HG02981 (cell line): ENCODE results near the gene SLC35D2.
"Not testable (repeated sequence)": the region's sequence is repeated elsewhere in the genome, so short reads cannot be mapped to it uniquely, and the experiment has no call there.

Source experiments
- ATAC-seq: cut with Tn5 transposase; IDR thresholded peaks from one replicate; pipeline ENCODE4 v1.9.1; 2021; ENCODE audit warnings: mild to moderate bottlenecking, moderate library complexity; ENCODE audit not compliant: unreplicated experiment

The SLC35D2 gene

GRCh38 chr9:96361668-96362067 lies 21.8 kb downstream of the SLC35D2 start:
- ATAC-seq: no peak

GRCh38 chr9:96360976-96361375 lies 22.5 kb downstream of the SLC35D2 start:
- no peak for ATAC-seq

DNA sequence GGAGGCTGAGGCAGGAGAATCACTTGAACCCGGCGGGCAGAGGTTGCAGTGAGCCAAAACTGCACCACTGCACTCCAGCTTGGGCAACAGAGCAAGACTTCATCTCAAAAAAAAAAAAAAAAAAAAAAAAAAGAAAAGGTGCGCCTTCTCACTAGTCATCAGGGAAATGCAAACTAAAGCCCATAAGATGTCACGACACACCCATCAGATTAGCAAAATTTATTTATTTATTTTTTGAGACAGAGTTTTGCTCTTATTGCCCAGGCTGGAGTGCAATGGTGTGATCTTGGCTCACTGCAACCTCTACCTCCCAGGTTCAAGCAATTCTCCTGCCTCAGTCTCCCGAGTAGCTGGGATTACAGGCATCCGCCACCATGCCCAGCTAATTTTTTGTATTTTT lies 23.0 kb downstream of the SLC35D2 start:
- not testable (repeated sequence) for ATAC-seq

- no peak for ATAC-seq
These were observed 32.6 kb downstream of the SLC35D2 start for GRCh38 chr9:96350866-96351265.

- no peak for ATAC-seq
These were observed 35.2 kb downstream of the SLC35D2 start for GRCh38 chr9:96348261-96348660.

GRCh38 chr9:96345551-96345950 lies 38.0 kb downstream of the SLC35D2 start:
- ATAC-seq: no peak

GRCh38 chr9:96344458-96345180 lies 38.9 kb downstream of the SLC35D2 start:
- no peak for ATAC-seq

- ATAC-seq: no peak
These were observed 39.8 kb downstream of the SLC35D2 start for GRCh38 chr9:96343515-96344360.

DNA sequence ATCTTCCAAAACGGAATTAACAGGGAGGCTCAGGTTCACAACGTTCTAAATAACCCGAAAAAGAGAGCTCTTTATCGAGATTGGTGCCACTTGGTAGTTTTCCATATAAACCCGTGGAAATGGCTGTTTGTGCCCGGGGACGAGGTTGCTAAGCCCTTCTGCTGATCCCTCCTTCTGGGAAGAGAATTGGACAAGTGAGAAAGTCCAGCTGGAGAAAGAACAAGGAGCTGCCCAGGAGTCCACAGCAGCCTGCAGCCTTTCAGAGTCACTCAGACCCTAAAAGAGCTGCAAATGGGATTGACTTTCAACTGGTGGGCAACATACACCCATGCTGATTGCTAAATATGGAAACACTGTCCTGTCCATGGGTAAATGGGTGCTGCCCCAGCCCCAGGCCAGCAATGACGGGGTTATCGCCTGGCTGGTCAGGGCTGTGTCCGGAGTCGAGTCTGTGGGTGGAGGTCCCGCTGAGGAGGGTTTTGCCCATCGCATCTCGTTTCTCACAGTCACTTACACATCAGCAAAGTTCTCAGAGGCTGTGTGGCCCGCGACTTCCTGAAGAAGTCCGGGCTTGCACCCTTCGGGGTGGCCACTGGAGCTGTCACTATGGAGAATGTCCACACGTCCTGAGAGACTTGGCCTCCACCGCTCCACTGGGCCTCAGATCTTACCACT lies 40.8 kb downstream of the SLC35D2 start:
- ATAC-seq: no peak

DNA sequence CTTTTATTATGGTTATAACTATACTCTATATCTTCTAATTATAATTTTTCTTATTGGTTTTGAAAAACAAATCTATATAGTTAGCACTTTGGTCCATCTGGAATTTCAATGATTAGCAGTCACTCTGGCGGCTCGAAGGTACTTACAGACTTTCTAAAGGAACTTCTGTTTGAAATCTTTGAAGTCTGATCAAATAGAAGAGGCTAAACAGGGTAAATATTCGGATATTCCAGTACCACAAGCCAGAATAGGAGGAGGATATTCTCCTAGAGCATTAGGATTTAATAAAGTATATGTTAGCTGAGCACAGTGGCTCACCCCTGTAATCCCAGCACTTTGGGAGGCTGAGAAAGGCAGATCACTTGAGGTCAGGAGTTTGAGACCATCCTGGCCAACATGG lies 42.8 kb downstream of the SLC35D2 start:
- ATAC-seq: no peak

DNA sequence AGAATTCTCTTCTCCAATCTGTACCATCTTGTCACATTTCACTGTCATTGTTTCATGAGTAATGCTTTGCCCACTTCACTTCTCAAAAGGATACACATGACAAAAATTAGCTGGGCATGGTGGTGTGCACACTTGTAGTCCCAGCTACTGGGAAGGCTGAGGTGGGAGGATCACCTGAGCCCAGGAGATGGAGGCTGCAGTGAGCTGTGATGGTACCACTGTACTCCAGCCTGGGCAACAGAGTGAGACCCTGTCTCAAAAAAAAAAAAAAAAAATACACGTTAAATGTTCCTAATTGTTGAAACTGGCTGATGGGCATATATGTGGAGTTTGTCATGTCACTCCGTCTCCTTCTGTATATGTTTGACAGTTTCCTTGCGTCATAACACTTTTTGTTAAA lies 45.2 kb downstream of the SLC35D2 start:
- no peak for ATAC-seq

DNA sequence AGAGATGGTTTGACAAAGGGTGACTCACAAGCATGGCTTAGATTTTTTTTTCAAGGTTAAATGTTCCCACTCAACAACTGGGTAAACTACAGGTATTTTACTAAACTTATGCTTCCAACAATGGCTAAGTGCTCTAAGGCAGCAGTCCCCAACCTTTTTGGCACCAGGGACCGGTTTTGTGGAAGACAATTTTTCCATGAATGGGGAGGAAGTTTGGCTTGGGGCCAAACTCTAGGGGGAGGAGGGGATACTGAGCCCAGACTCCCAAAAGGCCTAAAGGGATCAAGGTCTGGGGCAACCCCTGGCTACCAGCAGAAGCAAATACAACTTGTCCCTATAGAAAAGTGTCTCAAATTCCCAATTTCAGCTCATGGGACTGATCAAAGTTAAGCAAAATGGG lies 49.6 kb downstream of the SLC35D2 start:
- no peak for ATAC-seq

GRCh38 chr9:96331236-96331947 lies 52.1 kb downstream of the SLC35D2 start:
- ATAC-seq: no peak

DNA sequence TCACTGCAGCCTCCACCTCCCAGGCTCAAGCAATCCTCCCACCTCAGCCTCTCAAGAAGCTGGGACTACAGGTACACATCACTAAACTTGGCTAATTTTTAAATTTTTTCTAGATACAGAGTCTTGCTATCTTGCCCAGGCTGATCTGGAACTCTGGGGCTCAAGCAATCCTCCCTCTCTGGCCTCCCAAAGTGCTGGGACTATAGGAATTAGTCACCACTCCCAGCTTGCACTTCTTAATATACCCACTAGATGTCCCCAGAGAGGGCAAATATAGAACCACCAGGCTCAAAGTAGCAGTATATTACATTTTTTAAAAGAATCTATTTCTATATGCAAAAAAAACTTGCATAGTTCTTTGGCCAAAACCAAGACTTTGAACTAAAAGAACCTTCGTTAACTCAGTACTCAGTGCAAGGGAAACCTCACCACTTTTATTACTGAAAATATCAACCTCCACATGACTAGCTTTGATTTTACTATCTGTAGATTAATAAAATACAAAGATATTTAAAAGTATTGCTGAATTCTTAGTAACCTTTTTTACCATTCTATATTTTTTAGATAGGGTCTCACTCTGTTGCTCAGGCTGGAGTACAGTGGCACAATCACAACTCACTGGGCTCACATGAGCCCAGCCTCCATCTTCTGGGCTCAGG lies 55.7 kb downstream of the SLC35D2 start:
- no peak for ATAC-seq

DNA sequence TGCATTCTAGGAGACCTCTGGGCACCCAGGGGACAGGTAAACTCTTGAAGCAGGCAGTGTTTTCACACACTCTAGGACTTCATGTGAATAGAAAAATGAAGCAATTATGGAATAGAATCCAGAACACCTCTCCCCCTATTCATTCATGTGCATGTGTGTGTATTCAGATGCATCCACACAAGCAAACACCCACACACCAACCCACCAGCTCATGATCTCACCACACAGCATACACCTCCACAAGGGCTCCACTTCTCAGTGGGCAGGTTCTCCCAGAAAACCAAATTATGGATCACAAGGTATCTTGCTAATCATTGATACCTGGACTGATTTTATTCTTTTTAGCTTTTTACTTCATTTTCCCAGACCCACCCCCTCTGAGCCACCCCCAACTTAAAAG lies 60.3 kb downstream of the SLC35D2 start:
- no peak for ATAC-seq

GRCh38 chr9:96322736-96323135 lies 60.8 kb downstream of the SLC35D2 start:
- not testable (repeated sequence) for ATAC-seq

DNA sequence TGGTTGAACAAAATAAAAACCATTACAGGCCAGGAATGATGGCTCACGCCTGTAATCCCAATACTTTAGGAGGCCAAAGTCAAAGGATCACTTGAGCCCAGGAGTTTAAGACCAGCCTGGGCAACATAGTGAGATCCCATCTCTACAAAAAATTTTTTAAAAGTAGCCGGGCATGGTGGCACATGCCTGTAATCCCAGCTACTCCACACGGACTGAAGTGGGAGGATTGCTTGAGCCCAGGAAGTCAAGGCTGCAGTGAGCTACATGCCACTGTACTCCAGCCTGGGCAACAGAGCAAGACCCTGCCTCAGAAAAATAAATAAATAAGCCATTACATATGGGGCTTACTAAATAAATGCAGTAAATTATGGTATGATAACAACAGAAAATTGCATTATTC lies 61.3 kb downstream of the SLC35D2 start:
- ATAC-seq: not testable (repeated sequence)

DNA sequence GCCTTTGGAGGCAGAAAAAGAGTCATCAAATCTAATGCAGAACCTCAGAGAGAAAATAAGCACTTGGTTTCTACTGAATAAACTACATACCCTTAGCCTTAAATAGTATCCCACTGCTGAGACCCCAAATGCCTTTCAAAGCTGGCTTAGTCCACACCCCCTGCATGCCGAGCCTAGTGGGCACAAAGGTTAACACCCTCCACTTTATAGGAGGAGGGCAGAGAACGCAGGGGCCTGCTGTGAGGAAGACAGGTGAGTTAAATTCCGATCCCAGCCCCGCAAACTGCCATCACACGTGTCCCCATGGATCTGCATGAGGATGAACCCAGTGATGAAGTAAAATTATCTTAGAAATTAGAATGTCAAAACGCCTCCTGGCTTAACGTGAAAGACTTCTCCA lies 62.0 kb downstream of the SLC35D2 start:
- ATAC-seq: no peak

DNA sequence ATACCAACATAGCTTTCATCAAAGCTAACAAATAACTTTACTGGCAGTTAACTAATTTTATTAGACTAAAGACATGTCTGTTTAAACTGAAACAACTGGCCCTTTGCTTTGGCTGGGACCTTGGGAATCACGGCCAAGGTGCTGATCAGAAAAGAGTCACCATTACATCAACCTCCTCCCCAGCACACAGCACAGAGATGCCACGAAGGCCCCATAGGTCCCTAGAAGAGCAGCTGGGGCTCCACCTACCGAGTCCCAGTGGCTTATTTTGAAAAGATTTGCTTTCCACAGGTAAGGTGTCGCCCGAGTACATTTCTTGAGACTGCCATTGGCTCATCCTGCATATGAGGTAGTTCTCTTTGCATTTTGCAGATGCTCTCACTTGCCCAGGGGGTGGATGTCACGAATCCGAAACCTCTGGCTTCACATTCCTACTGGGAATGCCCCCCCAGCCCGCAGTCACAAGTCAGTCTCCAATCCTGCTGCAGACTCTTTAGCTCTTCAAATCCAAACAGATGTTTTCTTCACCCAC lies 62.7 kb downstream of the SLC35D2 start:
- no peak for ATAC-seq

DNA sequence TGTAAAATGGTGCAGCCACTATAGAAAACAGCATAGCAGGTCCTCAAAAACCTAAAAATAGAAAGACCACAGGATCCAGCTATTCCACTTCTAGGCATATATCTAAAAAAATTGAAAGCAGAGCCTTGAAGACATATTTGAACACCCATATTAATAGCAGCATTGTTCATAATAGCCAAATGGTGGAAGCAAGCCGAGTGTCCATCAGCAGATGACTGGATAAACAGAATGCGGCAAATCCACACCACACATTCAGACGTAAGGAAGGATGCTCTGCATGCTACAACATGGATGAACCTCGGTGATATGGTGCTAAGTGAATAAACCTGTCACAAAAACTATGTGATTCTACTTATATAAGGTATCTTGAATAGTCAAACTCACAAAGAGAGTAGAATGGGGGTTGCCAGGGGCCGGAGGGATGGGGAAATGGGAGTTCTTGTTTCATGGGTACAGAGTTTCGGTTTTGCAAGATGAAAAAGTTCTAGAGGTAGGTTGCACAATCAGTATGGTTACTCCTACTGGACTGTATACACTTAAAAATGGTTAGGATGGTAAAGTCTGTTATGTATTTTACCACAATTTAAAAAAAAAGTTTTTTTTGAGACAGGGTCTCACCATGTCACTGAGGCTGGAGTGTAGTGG lies 64.5 kb downstream of the SLC35D2 start:
- ATAC-seq: no peak
